SK-N-SH (cell line): ENCODE results near the gene ATRAID.

Experiments used
- CHD2 ChIP-seq: fragments of 150-350 bp; IDR thresholded peaks from 2 replicates; pipeline ENCODE4 v1.6.1; 2018; ENCODE audit warnings: low read length; ENCODE audit not compliant: partially characterized antibody
- CTCF ChIP-seq: fragments of 200-600 bp; sonication (generic); IDR thresholded peaks from 2 replicates; pipeline ENCODE4 v1.6.1; 2017; ENCODE audit warnings: antibody characterized with exemption, mild to moderate bottlenecking, moderate library complexity
- EP300 ChIP-seq, 2 experiments: IDR thresholded peaks; 2 replicates each; pipeline versions ENCODE4 v1.4.0 to v1.6.1; 2012; ENCODE audit warnings: borderline replicate concordance in 1 of 2, low read depth in 1 of 2, low read length in 1 of 2
- MAX ChIP-seq: IDR thresholded peaks from 2 replicates; pipeline ENCODE4 v1.4.0; 2012; ENCODE audit warnings: low read depth
- POLR2AphosphoS5 ChIP-seq: IDR thresholded peaks from 2 replicates; pipeline ENCODE4 v1.6.1; 2012; ENCODE audit warnings: low read depth, low read length
- TAF1 ChIP-seq: IDR thresholded peaks from 2 replicates; pipeline ENCODE4 v1.6.1; 2012; ENCODE audit warnings: low read depth, mild to moderate bottlenecking, low read length, moderate library complexity, borderline replicate concordance
- TF ChIP-seq, protein P1 (sequence below): IDR thresholded peaks from 2 replicates; pipeline ENCODE4 v1.4.0; 2012; ENCODE audit warnings: low read depth, borderline replicate concordance
- TF ChIP-seq, protein P2 (sequence below): IDR thresholded peaks from 2 replicates; pipeline ENCODE4 v1.6.1; 2012; ENCODE audit warnings: mild to moderate bottlenecking, low read depth, low read length, moderate library complexity

- TF ChIP-seq POLR2AphosphoS5, result no peak
- no peak for TF ChIP-seq CTCF
- TF ChIP-seq, protein P1, sequence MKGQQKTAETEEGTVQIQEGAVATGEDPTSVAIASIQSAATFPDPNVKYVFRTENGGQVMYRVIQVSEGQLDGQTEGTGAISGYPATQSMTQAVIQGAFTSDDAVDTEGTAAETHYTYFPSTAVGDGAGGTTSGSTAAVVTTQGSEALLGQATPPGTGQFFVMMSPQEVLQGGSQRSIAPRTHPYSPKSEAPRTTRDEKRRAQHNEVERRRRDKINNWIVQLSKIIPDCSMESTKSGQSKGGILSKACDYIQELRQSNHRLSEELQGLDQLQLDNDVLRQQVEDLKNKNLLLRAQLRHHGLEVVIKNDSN, result no peak
- TF ChIP-seq CHD2, result no peak
- no peak for TF ChIP-seq MAX
- no peak for TF ChIP-seq TAF1
- TF ChIP-seq EP300 (IDR thresholded peaks at IDR 0.05; ENCODE audit: borderline replicate concordance in 1 of 2, low read depth in 1 of 2, low read length in 1 of 2), result no peak
- TF ChIP-seq, protein P2, sequence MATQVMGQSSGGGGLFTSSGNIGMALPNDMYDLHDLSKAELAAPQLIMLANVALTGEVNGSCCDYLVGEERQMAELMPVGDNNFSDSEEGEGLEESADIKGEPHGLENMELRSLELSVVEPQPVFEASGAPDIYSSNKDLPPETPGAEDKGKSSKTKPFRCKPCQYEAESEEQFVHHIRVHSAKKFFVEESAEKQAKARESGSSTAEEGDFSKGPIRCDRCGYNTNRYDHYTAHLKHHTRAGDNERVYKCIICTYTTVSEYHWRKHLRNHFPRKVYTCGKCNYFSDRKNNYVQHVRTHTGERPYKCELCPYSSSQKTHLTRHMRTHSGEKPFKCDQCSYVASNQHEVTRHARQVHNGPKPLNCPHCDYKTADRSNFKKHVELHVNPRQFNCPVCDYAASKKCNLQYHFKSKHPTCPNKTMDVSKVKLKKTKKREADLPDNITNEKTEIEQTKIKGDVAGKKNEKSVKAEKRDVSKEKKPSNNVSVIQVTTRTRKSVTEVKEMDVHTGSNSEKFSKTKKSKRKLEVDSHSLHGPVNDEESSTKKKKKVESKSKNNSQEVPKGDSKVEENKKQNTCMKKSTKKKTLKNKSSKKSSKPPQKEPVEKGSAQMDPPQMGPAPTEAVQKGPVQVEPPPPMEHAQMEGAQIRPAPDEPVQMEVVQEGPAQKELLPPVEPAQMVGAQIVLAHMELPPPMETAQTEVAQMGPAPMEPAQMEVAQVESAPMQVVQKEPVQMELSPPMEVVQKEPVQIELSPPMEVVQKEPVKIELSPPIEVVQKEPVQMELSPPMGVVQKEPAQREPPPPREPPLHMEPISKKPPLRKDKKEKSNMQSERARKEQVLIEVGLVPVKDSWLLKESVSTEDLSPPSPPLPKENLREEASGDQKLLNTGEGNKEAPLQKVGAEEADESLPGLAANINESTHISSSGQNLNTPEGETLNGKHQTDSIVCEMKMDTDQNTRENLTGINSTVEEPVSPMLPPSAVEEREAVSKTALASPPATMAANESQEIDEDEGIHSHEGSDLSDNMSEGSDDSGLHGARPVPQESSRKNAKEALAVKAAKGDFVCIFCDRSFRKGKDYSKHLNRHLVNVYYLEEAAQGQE, result no peak
These were observed 28.6 kb downstream of the ATRAID start for GRCh38 chr2:27240406-27240805.
